ENCODE data around the gene LRRC15. TPM values are rescaled to one million over a fixed set of nuclear protein-coding genes. Genes with fewer than 3 reads are reported as not detected.

Gene LRRC15
- total and polyA plus RNA-seq, 2 experiments from 2014 or later = not detected

DNA sequence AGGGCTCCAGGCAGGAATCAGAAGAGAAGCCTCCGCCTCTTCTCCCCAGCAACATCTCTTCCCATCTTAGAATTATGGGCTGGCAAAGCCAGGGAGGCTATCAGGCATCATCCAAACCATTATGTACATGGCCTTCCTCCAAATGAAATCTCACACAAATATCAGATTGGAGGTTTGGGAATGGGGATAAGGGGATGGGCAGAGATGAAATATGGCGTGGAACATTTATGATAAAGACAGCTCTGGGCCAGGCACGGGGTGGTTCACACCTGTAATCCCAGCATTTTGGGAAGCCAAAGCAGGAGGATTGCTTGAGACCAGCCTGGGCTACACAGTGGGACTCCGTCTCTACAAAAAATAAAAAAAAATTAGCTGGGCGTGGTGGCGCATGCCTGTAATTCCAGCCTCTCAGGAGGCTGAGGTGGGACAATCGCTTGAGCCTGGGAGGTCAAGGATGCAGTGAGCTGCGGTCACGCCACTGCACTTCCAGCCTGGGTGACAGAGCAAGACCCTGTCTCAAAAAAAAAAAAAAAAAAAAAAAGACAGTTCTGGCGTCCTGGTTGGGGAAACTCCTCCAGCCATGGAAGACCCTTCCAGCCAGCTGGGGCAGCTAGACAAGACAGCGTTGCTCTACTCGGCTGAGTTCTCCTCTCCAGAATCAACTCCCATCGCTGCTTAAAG lies 55.0 kb downstream of the LRRC15 start:
- Histone ChIP-seq H3K27me3 (no peaks in the 10 kb centered on the region), H3K27ac (peak overlapping the region; percentile 84), H2AFZ (peak overlapping the region; percentile 51), H3K4me3 (no peak overlapping the region), H3K4me1 (ENCODE audit: insufficient read depth) (peaks cover 30% of the 10 kb centered on the region), H3K79me2 (no peaks in the 10 kb centered on the region), H3K36me3 (replicated peaks; ENCODE audit: insufficient read depth, low read depth) (no peaks in the 10 kb centered on the region), H3K9me3 (ENCODE audit: low read depth) (no peaks in the 10 kb centered on the region), H3K4me2 (peak overlapping the region; percentile 77), H3K9me2 (replicated peaks; ENCODE audit: insufficient read depth) (no peaks in the 10 kb centered on the region), H4K20me1 (ENCODE audit: insufficient read depth, poor library complexity, severe bottlenecking) (no peaks in the 10 kb centered on the region)
- 81% methylated on average over 13 of the region's 13 CpGs for WGBS (ENCODE audit: low lambda C conversion rate, missing lambda C conversion rate)
- no peak for DNase-seq (ENCODE audit: low spot score)
- no peak for TF ChIP-seq EZH2phosphoT487 (IDR thresholded peaks at IDR 0.05; ENCODE audit: low read depth, severe bottlenecking, unreplicated experiment)
- TF ChIP-seq, protein P1, sequence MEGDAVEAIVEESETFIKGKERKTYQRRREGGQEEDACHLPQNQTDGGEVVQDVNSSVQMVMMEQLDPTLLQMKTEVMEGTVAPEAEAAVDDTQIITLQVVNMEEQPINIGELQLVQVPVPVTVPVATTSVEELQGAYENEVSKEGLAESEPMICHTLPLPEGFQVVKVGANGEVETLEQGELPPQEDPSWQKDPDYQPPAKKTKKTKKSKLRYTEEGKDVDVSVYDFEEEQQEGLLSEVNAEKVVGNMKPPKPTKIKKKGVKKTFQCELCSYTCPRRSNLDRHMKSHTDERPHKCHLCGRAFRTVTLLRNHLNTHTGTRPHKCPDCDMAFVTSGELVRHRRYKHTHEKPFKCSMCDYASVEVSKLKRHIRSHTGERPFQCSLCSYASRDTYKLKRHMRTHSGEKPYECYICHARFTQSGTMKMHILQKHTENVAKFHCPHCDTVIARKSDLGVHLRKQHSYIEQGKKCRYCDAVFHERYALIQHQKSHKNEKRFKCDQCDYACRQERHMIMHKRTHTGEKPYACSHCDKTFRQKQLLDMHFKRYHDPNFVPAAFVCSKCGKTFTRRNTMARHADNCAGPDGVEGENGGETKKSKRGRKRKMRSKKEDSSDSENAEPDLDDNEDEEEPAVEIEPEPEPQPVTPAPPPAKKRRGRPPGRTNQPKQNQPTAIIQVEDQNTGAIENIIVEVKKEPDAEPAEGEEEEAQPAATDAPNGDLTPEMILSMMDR (IDR thresholded peaks at IDR 0.05; ENCODE audit: poor library complexity) = no peak
- TF ChIP-seq EZH2 (IDR thresholded peaks at IDR 0.05; ENCODE audit: borderline replicate concordance) = no peak

DNA sequence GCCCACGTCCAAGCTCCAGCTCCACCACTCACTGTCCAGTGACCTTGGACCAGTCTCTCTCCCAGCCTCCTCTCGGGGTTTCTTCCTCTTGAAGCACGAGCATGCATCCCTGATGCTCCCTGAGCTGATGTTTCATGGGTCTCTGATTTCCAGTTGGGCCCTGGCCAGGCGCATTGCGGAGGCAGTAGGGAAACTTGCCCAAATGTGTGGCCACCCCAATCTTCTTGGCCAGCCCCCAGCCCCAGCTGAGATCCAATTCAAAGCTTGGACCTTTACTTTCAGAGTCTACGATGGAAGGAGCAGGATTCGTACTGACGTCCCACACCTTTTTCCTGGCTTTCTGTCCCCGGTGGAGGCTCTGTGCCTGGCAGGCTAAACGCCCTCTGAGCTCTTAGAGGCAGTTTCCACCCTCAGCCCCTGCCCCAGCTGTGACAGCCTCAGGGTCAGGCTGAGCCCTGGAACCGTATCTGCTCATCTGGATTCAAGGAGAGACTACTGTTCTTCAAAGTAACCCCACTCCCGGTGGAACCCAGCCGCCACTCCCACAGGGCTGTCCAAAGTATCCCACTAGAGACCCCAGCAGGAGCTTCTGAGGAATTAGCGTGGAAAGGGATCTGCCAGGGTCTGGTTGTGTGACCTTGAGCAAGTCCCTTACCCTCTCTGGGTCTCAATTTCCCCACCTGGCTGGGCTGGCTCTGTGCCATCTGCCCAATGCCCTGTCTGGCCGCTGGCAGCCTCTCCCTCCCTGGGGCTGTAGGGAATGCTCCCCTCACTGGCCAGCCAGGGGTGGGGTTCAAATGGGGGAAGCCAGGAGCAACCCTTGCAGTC lies 55.8 kb downstream of the LRRC15 start:
- WGBS (ENCODE audit: low lambda C conversion rate, missing lambda C conversion rate) = 76% methylated on average over 15 of the region's 15 CpGs

DNA sequence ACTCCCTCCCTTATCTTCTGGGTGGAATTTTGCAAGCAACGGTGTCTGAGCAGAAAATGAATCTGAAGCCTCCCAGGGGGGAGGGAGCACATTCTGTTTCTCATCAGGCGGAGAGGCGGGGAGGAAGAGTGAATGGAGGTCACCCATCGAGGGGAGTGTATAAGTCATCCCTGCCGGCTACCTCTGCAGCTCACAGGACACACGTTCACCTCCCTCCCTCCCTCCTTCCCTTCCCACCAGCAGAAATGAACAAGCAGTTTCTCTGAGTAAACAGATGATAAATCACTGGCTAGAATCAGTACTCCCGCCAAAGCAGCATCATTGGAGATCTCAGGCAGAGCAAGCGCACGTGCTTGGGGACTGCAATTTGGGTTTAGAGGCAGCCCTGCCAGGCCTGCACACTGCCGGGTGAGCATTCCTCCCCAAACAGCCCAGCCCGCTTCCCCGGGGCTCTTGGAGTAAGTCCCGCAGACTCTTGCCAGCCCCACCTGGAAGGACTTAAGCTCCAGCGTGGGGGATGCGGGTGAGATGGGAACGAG lies 56.7 kb downstream of the LRRC15 start:
- Histone ChIP-seq H3K4me3 (no peak overlapping the region), H3K4me2 (peak overlapping the region; percentile 49), H3K27me3 (no peaks in the 10 kb centered on the region), H2AFZ (no peak overlapping the region), H3K36me3 (replicated peaks; ENCODE audit: insufficient read depth, low read depth) (no peaks in the 10 kb centered on the region), H3K79me2 (no peaks in the 10 kb centered on the region), H3K4me1 (ENCODE audit: insufficient read depth) (peaks cover 41% of the 10 kb centered on the region), H4K20me1 (ENCODE audit: insufficient read depth, poor library complexity, severe bottlenecking) (no peaks in the 10 kb centered on the region), H3K9me3 (ENCODE audit: low read depth) (no peaks in the 10 kb centered on the region), H3K9me2 (replicated peaks; ENCODE audit: insufficient read depth) (no peaks in the 10 kb centered on the region), H3K27ac (peak overlapping the region; percentile 10)
- WGBS (ENCODE audit: low lambda C conversion rate, missing lambda C conversion rate) = 15% methylated on average over 14 of the region's 16 CpGs
- TF ChIP-seq EZH2 (IDR thresholded peaks at IDR 0.05; ENCODE audit: borderline replicate concordance) (no peak), EZH2phosphoT487 (IDR thresholded peaks at IDR 0.05; ENCODE audit: low read depth, severe bottlenecking, unreplicated experiment) (no peak)
- TF ChIP-seq, protein P1 (IDR thresholded peaks at IDR 0.05; ENCODE audit: poor library complexity) = no peak
- DNase-seq (ENCODE audit: low spot score) = peak; percentile 83

More for the DNA sequence above, 55.8 kb downstream of the LRRC15 start:
- TF ChIP-seq, protein P1 (IDR thresholded peaks at IDR 0.05; ENCODE audit: poor library complexity) = no peak
- TF ChIP-seq EZH2 (IDR thresholded peaks at IDR 0.05; ENCODE audit: borderline replicate concordance) (no peak), EZH2phosphoT487 (IDR thresholded peaks at IDR 0.05; ENCODE audit: low read depth, severe bottlenecking, unreplicated experiment) (no peak)
- H3K4me3 ChIP-seq = no peak overlapping the region
- H3K9me3 ChIP-seq (ENCODE audit: low read depth) = no peaks in the 10 kb centered on the region
- no peak for DNase-seq (ENCODE audit: low spot score)
- no peak overlapping the region for H2AFZ ChIP-seq
- H4K20me1 ChIP-seq (ENCODE audit: insufficient read depth, poor library complexity, severe bottlenecking) = no peaks in the 10 kb centered on the region
- H3K36me3 ChIP-seq (replicated peaks; ENCODE audit: insufficient read depth, low read depth) = no peaks in the 10 kb centered on the region
- peak overlapping the region; percentile 84 for H3K27ac ChIP-seq
- H3K9me2 ChIP-seq (replicated peaks; ENCODE audit: insufficient read depth) = no peaks in the 10 kb centered on the region
- H3K27me3 ChIP-seq = no peaks in the 10 kb centered on the region
- H3K79me2 ChIP-seq = no peaks in the 10 kb centered on the region
- H3K4me2 ChIP-seq = peak overlapping the region; percentile 49
- peaks cover 34% of the 10 kb centered on the region for H3K4me1 ChIP-seq (ENCODE audit: insufficient read depth)

All from hepatocyte (in vitro differentiated cells).